HFFc6 (cell line): ENCODE data around the gene PSD2. TPM values are rescaled to one million over a fixed set of nuclear protein-coding genes. Genes with fewer than 3 reads are reported as not detected.
A peak's percentile ranks its signal among the peaks of the same experiment; 100 is the strongest.
"Not testable (repeated sequence)": the region's sequence is repeated elsewhere in the genome, so short reads cannot be mapped to it uniquely, and the experiment has no call there.

Experiments
- DNase-seq: peaks from one replicate; pipeline ENCODE4 v3.0.0-alpha.2; 2018
- H3K27ac Mint-ChIP-seq: 2 replicates; pipeline ENCODE4 v1.8.0; 2020; ENCODE audit warnings: mild to moderate bottlenecking, mixed read lengths
- H3K27me3 Mint-ChIP-seq: 2 replicates; pipeline ENCODE4 v1.8.0; 2021; ENCODE audit warnings: mild to moderate bottlenecking, moderate library complexity, mixed read lengths; ENCODE audit not compliant: insufficient read depth
- H3K36me3 Mint-ChIP-seq: 2 replicates; pipeline ENCODE4 v1.8.0; 2021; ENCODE audit warnings: low read depth, mixed read lengths
- H3K4me1 Mint-ChIP-seq: 2 replicates; pipeline ENCODE4 v1.8.0; 2020; ENCODE audit warnings: low read depth, mixed read lengths
- H3K4me3 Mint-ChIP-seq: 2 replicates; pipeline ENCODE4 v1.8.0; 2020; ENCODE audit warnings: mild to moderate bottlenecking, moderate library complexity, mixed read lengths
- H3K9me3 Mint-ChIP-seq: 2 replicates; pipeline ENCODE4 v1.8.0; 2020; ENCODE audit warnings: mild to moderate bottlenecking, mixed read lengths
- total RNA-seq, 6 experiments: library from RNA; stranded (reverse); fragmentation: NEBNext Ultra II Directional; extraction: Animal tissue kit (Norgen Biotek cat#: 25700); gene quantifications; 2 replicates in 1 of 6; 3 replicates in 5 of 6; pipeline ENCODE4 v1.2.3, GENCODE V29; 2021
- TF ChIP-seq, protein P1 (sequence below): fragments of 200-600 bp; sonication (generic); IDR thresholded peaks from 2 replicates; pipeline ENCODE4 v1.5.0; 2021; ENCODE audit warnings: antibody characterized with exemption, mild to moderate bottlenecking

PSD2 gene
- total RNA-seq, 6 experiments from 2014 or later, result 0.02 to 0.14 (median 0.07) TPM; not detected in 1

DNA sequence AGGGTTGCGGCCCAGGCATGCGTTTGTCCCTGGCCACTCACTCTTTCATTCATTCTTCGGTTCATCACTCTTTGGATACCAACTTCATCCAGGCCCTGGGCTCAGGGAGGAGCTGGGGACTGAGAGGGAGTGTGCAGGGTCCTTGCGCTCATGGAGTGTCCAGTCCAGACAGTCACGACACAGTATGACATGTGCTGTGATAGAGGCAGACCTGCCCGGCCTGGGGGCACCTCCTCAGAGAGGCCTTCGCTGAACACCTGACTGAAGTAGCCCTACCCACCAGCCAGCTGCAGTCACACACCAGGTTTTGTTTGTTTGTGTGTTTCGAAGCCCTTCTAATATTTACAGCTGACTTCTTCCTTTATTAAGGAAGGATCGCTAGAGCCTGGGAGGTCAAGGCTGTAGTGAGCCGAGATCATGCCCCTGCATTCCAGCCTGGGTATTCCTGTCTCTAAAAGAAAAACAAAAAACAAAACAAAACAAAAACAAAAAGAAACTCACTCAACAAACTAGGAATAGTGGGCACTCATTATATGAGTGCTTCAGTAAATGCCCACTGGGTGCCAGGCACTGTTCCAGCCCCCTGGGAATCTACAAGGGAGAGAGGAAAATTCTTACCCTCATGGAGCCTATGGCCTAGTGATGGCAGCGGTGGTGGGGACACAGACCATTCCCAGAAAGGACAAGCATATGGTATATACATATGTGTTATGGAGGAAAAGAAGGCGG, 6.3 kb upstream of the PSD2 start:
- peak overlapping the region; percentile 15; the same call in 1 of the 2 replicates for H3K4me3 Mint-ChIP-seq

GRCh38 chr5:139789845-139790189, 5.8 kb upstream of the PSD2 start:
- no peaks in the 10 kb centered on the region for H3K36me3 Mint-ChIP-seq
- H3K9me3 Mint-ChIP-seq, result no peaks in the 10 kb centered on the region
- no peaks in the 10 kb centered on the region for H3K4me1 Mint-ChIP-seq
- no peak overlapping the region for H3K27ac Mint-ChIP-seq
- no peak for DNase-seq
- peaks cover 36% of the 10 kb centered on the region for H3K27me3 Mint-ChIP-seq
- H3K4me3 Mint-ChIP-seq, result no peak overlapping the region
- TF ChIP-seq, protein P1, sequence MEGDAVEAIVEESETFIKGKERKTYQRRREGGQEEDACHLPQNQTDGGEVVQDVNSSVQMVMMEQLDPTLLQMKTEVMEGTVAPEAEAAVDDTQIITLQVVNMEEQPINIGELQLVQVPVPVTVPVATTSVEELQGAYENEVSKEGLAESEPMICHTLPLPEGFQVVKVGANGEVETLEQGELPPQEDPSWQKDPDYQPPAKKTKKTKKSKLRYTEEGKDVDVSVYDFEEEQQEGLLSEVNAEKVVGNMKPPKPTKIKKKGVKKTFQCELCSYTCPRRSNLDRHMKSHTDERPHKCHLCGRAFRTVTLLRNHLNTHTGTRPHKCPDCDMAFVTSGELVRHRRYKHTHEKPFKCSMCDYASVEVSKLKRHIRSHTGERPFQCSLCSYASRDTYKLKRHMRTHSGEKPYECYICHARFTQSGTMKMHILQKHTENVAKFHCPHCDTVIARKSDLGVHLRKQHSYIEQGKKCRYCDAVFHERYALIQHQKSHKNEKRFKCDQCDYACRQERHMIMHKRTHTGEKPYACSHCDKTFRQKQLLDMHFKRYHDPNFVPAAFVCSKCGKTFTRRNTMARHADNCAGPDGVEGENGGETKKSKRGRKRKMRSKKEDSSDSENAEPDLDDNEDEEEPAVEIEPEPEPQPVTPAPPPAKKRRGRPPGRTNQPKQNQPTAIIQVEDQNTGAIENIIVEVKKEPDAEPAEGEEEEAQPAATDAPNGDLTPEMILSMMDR, result no peak

More for the DNA sequence above, 6.3 kb upstream of the PSD2 start:
- TF ChIP-seq, protein P1, result no peak
- H3K9me3 Mint-ChIP-seq, result no peaks in the 10 kb centered on the region
- H3K36me3 Mint-ChIP-seq, result no peaks in the 10 kb centered on the region
- no peak overlapping the region for H3K27ac Mint-ChIP-seq
- H3K4me1 Mint-ChIP-seq, result no peaks in the 10 kb centered on the region
- H3K27me3 Mint-ChIP-seq, result peaks cover 33% of the 10 kb centered on the region
- no peak for DNase-seq

DNA sequence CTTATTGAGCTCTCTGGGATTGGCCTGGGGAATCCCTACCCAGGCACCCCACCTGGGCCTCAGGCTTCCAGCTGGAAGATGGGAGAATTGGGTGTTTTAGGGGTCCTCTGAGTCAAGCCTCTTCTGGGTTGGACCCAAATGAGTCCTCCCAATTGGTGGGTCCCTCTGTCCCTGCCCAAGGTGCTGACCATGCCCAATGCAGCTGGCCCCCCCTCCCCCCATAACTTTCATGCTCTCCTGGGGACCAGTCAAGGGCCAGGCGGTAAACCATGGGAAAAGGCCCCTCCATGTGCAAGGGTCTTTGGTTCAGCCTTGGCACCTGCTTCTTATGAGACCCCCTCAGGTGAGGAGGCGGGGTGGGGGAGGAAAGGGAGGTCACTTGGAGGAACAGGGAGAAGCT, 3.4 kb upstream of the PSD2 start:
- no peaks in the 10 kb centered on the region for H3K4me1 Mint-ChIP-seq
- H3K27ac Mint-ChIP-seq, result no peak overlapping the region
- peaks cover 45% of the 10 kb centered on the region for H3K27me3 Mint-ChIP-seq
- H3K36me3 Mint-ChIP-seq, result no peaks in the 10 kb centered on the region
- TF ChIP-seq, protein P1, result no peak
- no peak overlapping the region for H3K4me3 Mint-ChIP-seq
- no peaks in the 10 kb centered on the region for H3K9me3 Mint-ChIP-seq
- no peak for DNase-seq

DNA sequence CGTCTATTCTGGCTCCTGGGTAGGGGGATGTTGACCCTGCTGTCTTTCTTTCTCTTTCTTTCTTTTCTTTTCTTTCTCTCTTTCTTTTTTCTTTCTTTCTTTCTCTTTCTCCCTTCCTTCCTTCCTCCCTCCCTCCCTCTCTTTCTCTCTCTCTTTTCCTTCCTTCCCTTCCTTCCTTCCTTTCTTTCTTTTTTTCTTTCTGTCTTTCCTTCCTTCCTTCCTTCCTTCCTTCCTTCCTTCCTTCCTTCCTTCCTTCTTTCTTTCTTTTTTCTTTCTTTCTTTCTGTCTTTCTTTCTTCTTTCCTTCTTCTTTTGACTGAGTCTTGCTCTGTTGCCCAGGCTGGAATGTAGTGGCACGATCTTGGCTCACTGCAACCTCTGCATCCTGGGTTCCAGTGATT, 3.0 kb upstream of the PSD2 start:
- H3K27ac Mint-ChIP-seq, H3K4me1 Mint-ChIP-seq, H3K4me3 Mint-ChIP-seq, H3K36me3 Mint-ChIP-seq, H3K9me3 Mint-ChIP-seq, DNase-seq: not testable (repeated sequence)
- peaks cover 49% of the 10 kb centered on the region for H3K27me3 Mint-ChIP-seq

- no peak for DNase-seq
- TF ChIP-seq, protein P1, result no peak
- H3K36me3 Mint-ChIP-seq, result no peaks in the 10 kb centered on the region
- no peaks in the 10 kb centered on the region for H3K9me3 Mint-ChIP-seq
- H3K27me3 Mint-ChIP-seq, result peaks cover 63% of the 10 kb centered on the region
- peaks cover 7% of the 10 kb centered on the region for H3K4me1 Mint-ChIP-seq
- no peak overlapping the region for H3K4me3 Mint-ChIP-seq
- no peak overlapping the region for H3K27ac Mint-ChIP-seq
Observed at GRCh38 chr5:139794067-139794846, 1.4 kb upstream of the PSD2 start.
